H1 (cell line): ENCODE results near the gene SZT2. TPM values are rescaled to one million over a fixed set of nuclear protein-coding genes. Genes with fewer than 3 reads are reported as not detected.
A peak's percentile ranks its signal among the peaks of the same experiment; 100 is the strongest.

Source experiments
- CTCF ChIA-PET: fragments of 300-600 bp; sonication (Branson Sonifier 250); formaldehyde crosslinking; loops from one replicate; lab custom pipeline; 2021; ENCODE audit not compliant: partially characterized antibody; lab: Charles Lee
- POLR2A ChIA-PET: fragments of 300-600 bp; sonication (Branson Sonifier 250); formaldehyde crosslinking; loops from one replicate; lab custom pipeline; 2021; ENCODE audit warnings: inconsistent platforms; ENCODE audit not compliant: partially characterized antibody; lab: Charles Lee
- DNase-seq, 2 experiments: peaks; one replicate each; pipeline versions ENCODE4 v3.0.0 to v3.0.0-alpha.2; 2010 to 2022; ENCODE audit warnings: low spot score in 2 of 2, low read depth in 1 of 2, mixed read lengths in 1 of 2
- FAIRE-seq: peaks from 2 replicates; lab custom pipeline; 2011; peaks lifted over from hg19 to GRCh38; lab: Jason Lieb, UNC
- H2AFZ ChIP-seq: 2 replicates; pipeline ENCODE4 v1.8.1; 2012; ENCODE audit warnings: low read length, inconsistent platforms
- H2AK5ac ChIP-seq: 2 replicates; pipeline ENCODE4 v1.6.1; 2013; ENCODE audit warnings: low read depth, low read length
- H2BK120ac ChIP-seq: replicated peaks from 2 replicates; pipeline ENCODE3; 2013; ENCODE audit warnings: low read depth, low read length, inconsistent platforms
- H2BK12ac ChIP-seq: 2 replicates; pipeline ENCODE4 v1.6.1; 2013; ENCODE audit warnings: low read depth, low read length
- H2BK15ac ChIP-seq: 2 replicates; pipeline ENCODE4 v1.6.1; 2013; ENCODE audit warnings: low read length
- H2BK20ac ChIP-seq: 2 replicates; pipeline ENCODE4 v1.6.1; 2013; ENCODE audit warnings: low read length
- H2BK5ac ChIP-seq: 2 replicates; pipeline ENCODE4 v1.6.1; 2013; ENCODE audit warnings: low read depth, low read length
- H3K14ac ChIP-seq: 2 replicates; pipeline ENCODE4 v1.6.1; 2013; ENCODE audit warnings: inconsistent platforms; ENCODE audit not compliant: insufficient read length
- H3K18ac ChIP-seq: 2 replicates; pipeline ENCODE4 v1.6.1; 2013; ENCODE audit warnings: low read length; ENCODE audit errors: extremely low read depth
- H3K23ac ChIP-seq: 2 replicates; pipeline ENCODE4 v1.6.1; 2013; ENCODE audit warnings: inconsistent platforms; ENCODE audit not compliant: insufficient read length
- H3K23me2 ChIP-seq: 2 replicates; pipeline ENCODE4 v1.6.1; 2013; ENCODE audit warnings: low read depth, low read length
- H3K27ac ChIP-seq: 2 replicates; pipeline ENCODE4 v1.6.1; 2011; ENCODE audit warnings: low read depth, low read length, inconsistent platforms
- H3K27me3 ChIP-seq, 4 experiments: replicated peaks in 1 of 4; 1 replicate in 1 of 4; 2 replicates in 3 of 4; pipeline versions ENCODE4 v1.6.1 to v1.8.1; 2011 to 2013; ENCODE audit warnings: low read length in 3 of 4, mild to moderate bottlenecking in 3 of 4, inconsistent platforms in 2 of 4, mixed read lengths in 2 of 4, moderate library complexity in 1 of 4; ENCODE audit not compliant: control insufficient read depth in 3 of 4, insufficient read depth in 3 of 4; ENCODE audit errors: extremely low read depth in 1 of 4
- H3K36me3 ChIP-seq, 4 experiments: 2 replicates each; pipeline versions ENCODE4 v1.6.1 to v1.8.1; 2011 to 2013; ENCODE audit warnings: mild to moderate bottlenecking in 4 of 4, low read length in 3 of 4, moderate library complexity in 2 of 4, control low read depth in 1 of 4, inconsistent platforms in 1 of 4; ENCODE audit not compliant: insufficient read depth in 4 of 4, control insufficient read depth in 2 of 4
- H3K4ac ChIP-seq: replicated peaks from 2 replicates; pipeline ENCODE3; 2013; ENCODE audit warnings: low read length, low read depth, mixed read lengths, inconsistent platforms; ENCODE audit not compliant: insufficient read length
- H3K4me1 ChIP-seq, 4 experiments: replicated peaks in 1 of 4; 1 replicate in 1 of 4; 2 replicates in 3 of 4; pipeline versions ENCODE4 v1.6.1 to v1.8.1; 2011 to 2013; ENCODE audit warnings: low read length in 3 of 4, inconsistent platforms in 2 of 4, mixed read lengths in 1 of 4; ENCODE audit not compliant: insufficient read depth in 4 of 4, control insufficient read depth in 3 of 4
- H3K4me2 ChIP-seq, 2 experiments: 2 replicates each; pipeline versions ENCODE4 v1.6.1 to v1.8.1; 2011 to 2013; ENCODE audit warnings: low read depth in 2 of 2, low read length in 2 of 2, control low read depth in 1 of 2, inconsistent platforms in 1 of 2, mild to moderate bottlenecking in 1 of 2; ENCODE audit not compliant: insufficient read depth in 1 of 2
- H3K4me3 ChIP-seq, 4 experiments: fragments of 200-600, 300-600 bp in 1 of 4; sonication (generic), shearing (Covaris generic), sonication (Bioruptor Twin) in 1 of 4; 2 replicates each; pipeline versions ENCODE4 v1.5.1 to v1.8.1; 2011 to 2016; ENCODE audit warnings: low read length in 4 of 4, low read depth in 3 of 4, control low read depth in 2 of 4, inconsistent platforms in 2 of 4, mild to moderate bottlenecking in 2 of 4, mixed read lengths in 1 of 4, moderate library complexity in 1 of 4; ENCODE audit not compliant: insufficient read depth in 2 of 4; ENCODE audit errors: extremely low read depth in 1 of 4
- H3K56ac ChIP-seq: replicated peaks from 2 replicates; pipeline ENCODE3; 2013; ENCODE audit warnings: low read depth, mild to moderate bottlenecking, mixed read lengths, low read length, inconsistent platforms; ENCODE audit not compliant: insufficient read length
- H3K79me1 ChIP-seq: 2 replicates; pipeline ENCODE4 v1.6.1; 2013; ENCODE audit warnings: low read depth, low read length, control low read depth
- H3K79me2 ChIP-seq, 2 experiments: 2 replicates each; pipeline versions ENCODE4 v1.6.1 to v1.8.1; 2012 to 2013; ENCODE audit warnings: low read length in 2 of 2, mild to moderate bottlenecking in 2 of 2, inconsistent platforms in 1 of 2; ENCODE audit not compliant: insufficient read depth in 2 of 2, control insufficient read depth in 1 of 2
- H3K9ac ChIP-seq, 4 experiments: replicated peaks in 1 of 4; 1 replicate in 1 of 4; 2 replicates in 3 of 4; pipeline versions ENCODE4 v1.6.1 to v1.8.1; 2011 to 2013; ENCODE audit warnings: low read depth in 3 of 4, low read length in 3 of 4, control low read depth in 2 of 4, mild to moderate bottlenecking in 2 of 4, moderate library complexity in 2 of 4, inconsistent platforms in 1 of 4; ENCODE audit errors: extremely low read depth in 1 of 4
- H3K9me3 ChIP-seq, 2 experiments: 2 replicates each; pipeline versions ENCODE4 v1.6.1 to v1.8.1; 2012 to 2013; ENCODE audit warnings: mild to moderate bottlenecking in 2 of 2, moderate library complexity in 2 of 2, control low read depth in 1 of 2, inconsistent platforms in 1 of 2, low read depth in 1 of 2, low read length in 1 of 2, mixed read lengths in 1 of 2; ENCODE audit not compliant: insufficient read depth in 2 of 2
- H4K20me1 ChIP-seq, 2 experiments: replicated peaks in 1 of 2; 2 replicates each; pipeline versions ENCODE3 to v1.8.1; 2011 to 2013; ENCODE audit warnings: inconsistent platforms in 2 of 2, low read length in 2 of 2, mild to moderate bottlenecking in 1 of 2; ENCODE audit not compliant: insufficient read depth in 2 of 2, control insufficient read depth in 1 of 2
- H4K5ac ChIP-seq: 2 replicates; pipeline ENCODE4 v1.6.1; 2013; ENCODE audit warnings: low read length, low read depth, mixed read lengths, inconsistent platforms; ENCODE audit not compliant: insufficient read length
- H4K8ac ChIP-seq: 2 replicates; pipeline ENCODE4 v1.8.0; 2013; ENCODE audit warnings: mild to moderate bottlenecking, moderate library complexity, low read length, inconsistent platforms; ENCODE audit not compliant: insufficient read depth; ENCODE audit errors: extremely low read depth
- H4K91ac ChIP-seq: replicated peaks from 2 replicates; pipeline ENCODE3; 2013; ENCODE audit warnings: low read length, mixed read lengths, inconsistent platforms; ENCODE audit not compliant: insufficient read length
- BRCA1 ChIP-seq: IDR thresholded peaks from 2 replicates; pipeline ENCODE4 v1.6.1; 2012; ENCODE audit warnings: low read depth, low read length, improper control_type of control experiment
- CTCF ChIP-seq, 3 experiments: IDR thresholded peaks; 1 replicate in 2 of 3; 2 replicates in 1 of 3; pipeline versions ENCODE4 v1.5.1 to v1.6.1; 2011; ENCODE audit warnings: low read length in 3 of 3, mild to moderate bottlenecking in 3 of 3, inconsistent platforms in 2 of 3, low read depth in 1 of 3, moderate library complexity in 1 of 3; ENCODE audit not compliant: insufficient read depth in 1 of 3; ENCODE audit errors: control extremely low read depth in 1 of 3
- GTF2F1 ChIP-seq: IDR thresholded peaks from 2 replicates; pipeline ENCODE4 v1.6.1; 2012; ENCODE audit warnings: low read depth, low read length, improper control_type of control experiment, borderline replicate concordance
- MAX ChIP-seq: IDR thresholded peaks from 2 replicates; pipeline ENCODE4 v1.6.1; 2012; ENCODE audit warnings: inconsistent platforms
- NANOG ChIP-seq: IDR thresholded peaks from 2 replicates; pipeline ENCODE4 v1.6.1; 2011; ENCODE audit warnings: low read length, low read depth, mild to moderate bottlenecking, inconsistent platforms; ENCODE audit not compliant: insufficient read depth, poor library complexity, severe bottlenecking
- NRF1 ChIP-seq: IDR thresholded peaks from 2 replicates; pipeline ENCODE4 v1.6.1; 2011; ENCODE audit warnings: mild to moderate bottlenecking, low read depth, low read length, improper control_type of control experiment
- POLR2AphosphoS5 ChIP-seq: IDR thresholded peaks from 2 replicates; pipeline ENCODE4 v1.6.1; 2011; ENCODE audit warnings: low read depth, low read length
- RXRA ChIP-seq: IDR thresholded peaks from 2 replicates; pipeline ENCODE4 v1.6.1; 2011; ENCODE audit warnings: low read depth, mild to moderate bottlenecking, low read length, moderate library complexity; ENCODE audit not compliant: insufficient read depth
- SIN3A ChIP-seq, 2 experiments: IDR thresholded peaks in 1 of 2; conservative IDR thresholded peaks in 1 of 2; 2 replicates each; pipeline ENCODE4 v1.6.1; 2011 to 2012; ENCODE audit warnings: low read length in 2 of 2, improper control_type of control experiment in 1 of 2, low read depth in 1 of 2, mild to moderate bottlenecking in 1 of 2
- SP1 ChIP-seq: IDR thresholded peaks from 2 replicates; pipeline ENCODE4 v1.6.1; 2011; ENCODE audit warnings: low read depth, low read length
- TCF12 ChIP-seq: IDR thresholded peaks from 2 replicates; pipeline ENCODE4 v1.6.1; 2011; ENCODE audit warnings: low read depth, mild to moderate bottlenecking, low read length
- WGBS, 2 experiments: shearing (Covaris generic) in 1 of 2; methylation state at CpG; one replicate each; pipeline versions ENCODE4 v1.1.6 to v1.1.7; 2013 to 2015; ENCODE audit warnings: low lambda C conversion rate in 2 of 2, mixed read lengths in 2 of 2, inconsistent platforms in 1 of 2, low coverage in 1 of 2, missing lambda C conversion rate in 1 of 2; ENCODE audit not compliant: insufficient replicate concordance in 2 of 2, insufficient coverage in 1 of 2, insufficient read length in 1 of 2; ENCODE audit errors: extremely low coverage in 1 of 2, missing lambda C conversion rate in 1 of 2; 5-methylcytosine and 5-hydroxymethylcytosine counted together
- polyA plus RNA-seq, 7 experiments: library from polyadenylated mRNA; depleted of rRNA in 3 of 7; stranded (reverse) in 5 of 7; unstranded in 2 of 7; fragments of >200 nt in 5 of 7; fragments of 200-250 nt in 2 of 7; gene quantifications; 1 replicate in 5 of 7; 2 replicates in 1 of 7; 4 replicates in 1 of 7; pipeline versions ENCODE4 v1.2.1 to v1.2.3, GENCODE V29; 2011 to 2013; ENCODE audit warnings: missing spikeins in 2 of 7, mixed read lengths in 2 of 7
- total RNA-seq: library from RNA; stranded (reverse); fragmentation: NEBNext Ultra II Directional; extraction: Animal tissue kit (Norgen Biotek cat#: 25700); gene quantifications from 2 replicates; pipeline ENCODE4 v1.2.1, GENCODE V29; 2021

Gene SZT2
- total and polyA plus RNA-seq, 2 of the 8 experiments (the other 6 are each of a cell fraction or from before 2014, with no cell fraction given): 4.7 to 12.9 TPM

GRCh38 chr1:43352351-43352705 lies 37.4 kb upstream of the SZT2 start:
- no peak overlapping the region for H3K4me2 ChIP-seq

More at GRCh38 chr1:43352351-43352705, 37.4 kb upstream of the SZT2 start:
- Histone ChIP-seq H2BK15ac (peak overlapping the region; percentile 53; the same call in 1 of the 2 replicates), H3K79me2 (no peaks in the 10 kb centered on the region), H3K79me1 (no peaks in the 10 kb centered on the region), H3K23me2 (peaks cover 7% of the 10 kb centered on the region), H2BK12ac (0 out of 2 replicates have a peak overlapping the region, but pooled peaks have one; percentile 43), H3K4me3 (no peak overlapping the region), H3K23ac (no peak overlapping the region), H3K4ac (no peak overlapping the region), H4K5ac (no peak overlapping the region), H3K27ac (no peak overlapping the region), H2AK5ac (no peak overlapping the region), H3K56ac (no peak overlapping the region), H2BK120ac (no peak overlapping the region), H4K20me1 (no peaks in the 10 kb centered on the region), H3K9ac (no peak overlapping the region), H2BK5ac (peak overlapping the region; percentile 73), H4K91ac (no peak overlapping the region), H2AFZ (no peak overlapping the region), H3K27me3 (peaks cover 0 to 3% (median 0%) of the 10 kb centered on the region in 4 experiments; a peak in 1 of 7 replicates), H3K9me3 (no peaks in the 10 kb centered on the region), H3K4me1 (peaks cover 4 to 12% (median 8%) of the 10 kb centered on the region in 4 experiments; a peak in 6 of 7 replicates), H2BK20ac (peak overlapping the region; percentile 43; the same call in 1 of the 2 replicates), H3K36me3 (no peaks in the 10 kb centered on the region), H3K18ac (no peak overlapping the region), H3K14ac (no peak overlapping the region), H4K8ac (no peak overlapping the region)
- DNase-seq (no peak), FAIRE-seq (no peak)
- ChIA-PET CTCF (interaction anchor here (1.0 kb wide), 1 partner anchor 115 kb away, joined by 3 read pairs; no protein-coding TSS in a partner anchor), POLR2A (interaction anchor here (1.5 to 1.6 kb wide), 2 partner anchors 11 to 16 kb away, joined by 6 to 11 read pairs; no protein-coding TSS in a partner anchor)
- TF ChIP-seq BRCA1 (no peak), POLR2AphosphoS5 (no peak), SP1 (no peak), RXRA (no peak), TCF12 (no peak), NRF1 (no peak), CTCF (IDR thresholded peaks at IDR 0.05; ENCODE audit: control extremely low read depth in 1 of 3, insufficient read depth in 1 of 3, low read depth in 1 of 3, low read length in 3 of 3) (no peak), SIN3A (conservative IDR thresholded peaks at IDR 0.05 in 1 of 2, IDR thresholded peaks at IDR 0.05 in 1 of 2; ENCODE audit: low read depth in 1 of 2, low read length in 2 of 2) (no peak), NANOG (no peak), MAX (no peak), GTF2F1 (no peak)
- WGBS, 2 experiments: 92% methylated on average over 2 of the region's 2 CpGs; no CpG with 5 or more reads in 1 of the 2 experiments
